NT2/D1 (cell line): ENCODE data around the gene PLA2G6.

Experiments used
- SUZ12 ChIP-seq: IDR thresholded peaks from 2 replicates; pipeline ENCODE4 v1.6.1; 2011; ENCODE audit not compliant: insufficient read length, insufficient read depth; ENCODE audit errors: extremely low read depth
- YY1 ChIP-seq: IDR thresholded peaks from 2 replicates; pipeline ENCODE4 v1.6.1; 2011; ENCODE audit not compliant: insufficient read length, insufficient read depth
- ZNF274 ChIP-seq: IDR thresholded peaks from 2 replicates; pipeline ENCODE4 v1.6.1; 2011; ENCODE audit warnings: mild to moderate bottlenecking, low read depth, low read length

DNA sequence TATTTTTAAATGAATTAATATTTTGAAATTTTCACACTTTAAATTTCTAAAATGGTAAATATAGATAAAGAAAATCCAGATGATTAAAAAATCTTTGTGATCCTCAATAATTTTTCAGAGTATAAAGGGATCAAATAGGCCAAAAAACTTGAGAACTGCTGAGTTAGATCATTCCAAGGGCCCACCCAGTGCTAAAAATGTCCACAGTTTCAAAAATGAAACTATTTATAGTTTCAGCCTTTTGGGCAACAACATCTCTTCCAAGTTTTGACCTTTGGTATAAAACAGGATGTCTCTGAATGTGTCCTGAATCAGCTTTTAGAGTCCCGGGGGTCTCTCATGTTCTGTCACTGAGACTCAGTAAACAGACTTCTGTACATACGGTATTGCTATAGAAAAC, 50.2 kb downstream of the PLA2G6 start:
- TF ChIP-seq YY1 (no peak), ZNF274 (no peak), SUZ12 (no peak)
